ENCODE data around the gene OR52L1.
"Not testable (repeated sequence)": the region's sequence is repeated elsewhere in the genome, so short reads cannot be mapped to it uniquely, and the experiment has no call there.

OR52L1 gene

GRCh38 chr11:5986885-5987284 is at the start of gene OR52L1:
TSS of gene OR52L1 (minus strand) at chr11:5986985. CDS start at chr11:5986930, 55 bp downstream.
- DNase-seq, result no peak

GRCh38 chr11:6030708-6031405 is 44.1 kb upstream of the OR52L1 start, which contains the start of gene OR56A1:
TSS of gene OR56A1 (minus strand) at chr11:6030758. CDS start at chr11:6027692, 3,066 bp downstream.
- DNase-seq, result no peak

GRCh38 chr11:6027501-6027900 is 40.7 kb upstream of the OR52L1 start:
- DNase-seq, result no peak

- no peak for DNase-seq
Observed at GRCh38 chr11:6025056-6025455, 38.3 kb upstream of the OR52L1 start.

GRCh38 chr11:6022956-6023355 is 36.2 kb upstream of the OR52L1 start:
- peak; percentile 69 for DNase-seq

GRCh38 chr11:6013042-6013441 is 26.3 kb upstream of the OR52L1 start:
- no peak for DNase-seq

- DNase-seq, result peak; percentile 70
Observed at GRCh38 chr11:6012035-6012668, 25.4 kb upstream of the OR52L1 start.

GRCh38 chr11:6006846-6007245 is 20.1 kb upstream of the OR52L1 start, which contains the start of gene OR56A4:
TSS of gene OR56A4 (minus strand) at chr11:6006946. CDS start at chr11:6002992, 3,954 bp downstream.
- no peak for DNase-seq

- no peak for DNase-seq
Observed at GRCh38 chr11:6006395-6006794, 19.6 kb upstream of the OR52L1 start.

GRCh38 chr11:6002202-6002699 is 15.5 kb upstream of the OR52L1 start:
- DNase-seq, result no peak

GRCh38 chr11:5994791-5995190 is 8.0 kb upstream of the OR52L1 start:
- DNase-seq, result no peak

GRCh38 chr11:5992604-5993251 is 5.9 kb upstream of the OR52L1 start:
- DNase-seq, result peak; percentile 40

GRCh38 chr11:5992150-5992549 is 5.4 kb upstream of the OR52L1 start:
- no peak for DNase-seq

- no peak for DNase-seq
Observed at GRCh38 chr11:5989203-5989602, 2.4 kb upstream of the OR52L1 start.

GRCh38 chr11:5983443-5983842 is 3.3 kb downstream of the OR52L1 start:
- DNase-seq, result no peak

- no peak for DNase-seq
Observed at GRCh38 chr11:5973530-5973929, 13.3 kb downstream of the OR52L1 start.

GRCh38 chr11:5968394-5968793 is 18.4 kb downstream of the OR52L1 start, which contains the start of gene OR56A5:
TSS of gene OR56A5 (minus strand) at chr11:5968494. CDS start at chr11:5968494, 0 bp downstream.
- no peak for DNase-seq

GRCh38 chr11:5967708-5968107 is 19.1 kb downstream of the OR52L1 start:
- DNase-seq, result no peak

GRCh38 chr11:5966958-5967357 is 19.8 kb downstream of the OR52L1 start:
- no peak for DNase-seq

GRCh38 chr11:5960704-5961320 is 26.0 kb downstream of the OR52L1 start:
- not testable (repeated sequence) for DNase-seq

- no peak for DNase-seq
Observed at GRCh38 chr11:5955586-5955985, 31.2 kb downstream of the OR52L1 start.

GRCh38 chr11:5941951-5942350 is 44.8 kb downstream of the OR52L1 start, which contains the start of gene OR56A3:
TSS of gene OR56A3 (plus strand) at chr11:5942251. CDS start at chr11:5947347, 5,096 bp downstream.
- no peak for DNase-seq

GRCh38 chr11:5940748-5941147 is 46.0 kb downstream of the OR52L1 start:
- no peak for DNase-seq

Measured in inflammatory macrophage treated with lipopolysaccharide for 4 hours (primary cell).